IMR-90 (cell line): ENCODE results near the gene RNF182.

ENCODE experiments used
- BHLHE40 ChIP-seq: fragments of 150-350 bp; IDR thresholded peaks from 2 replicates; pipeline ENCODE4 v1.6.1; 2016; ENCODE audit warnings: mild to moderate bottlenecking, low read depth, low read length
- MAFK ChIP-seq: IDR thresholded peaks from 2 replicates; pipeline ENCODE4 v1.6.1; 2012; ENCODE audit warnings: low read depth, low read length, improper control_type of control experiment
- POLR2A ChIP-seq: IDR thresholded peaks from 2 replicates; pipeline ENCODE4 v1.6.1; 2012; ENCODE audit warnings: mild to moderate bottlenecking, low read depth, low read length
- RAD21 ChIP-seq: IDR thresholded peaks from 2 replicates; pipeline ENCODE4 v1.6.1; 2012; ENCODE audit warnings: low read length, improper control_type of control experiment
- RFX5 ChIP-seq: IDR thresholded peaks from 2 replicates; pipeline ENCODE4 v1.8.0; 2012; ENCODE audit warnings: low read depth, mild to moderate bottlenecking, low read length, moderate library complexity
- TF ChIP-seq, protein P1 (sequence below): fragments of 150-350 bp; IDR thresholded peaks from 2 replicates; pipeline ENCODE4 v1.6.1; 2017; ENCODE audit warnings: mild to moderate bottlenecking, antibody characterized with exemption, low read length, low read depth
- TF ChIP-seq, protein P2 (sequence below): conservative IDR thresholded peaks from 2 replicates; pipeline ENCODE4 v1.5.1; 2012; ENCODE audit warnings: mild to moderate bottlenecking, low read depth, low read length, improper control_type of control experiment

DNA sequence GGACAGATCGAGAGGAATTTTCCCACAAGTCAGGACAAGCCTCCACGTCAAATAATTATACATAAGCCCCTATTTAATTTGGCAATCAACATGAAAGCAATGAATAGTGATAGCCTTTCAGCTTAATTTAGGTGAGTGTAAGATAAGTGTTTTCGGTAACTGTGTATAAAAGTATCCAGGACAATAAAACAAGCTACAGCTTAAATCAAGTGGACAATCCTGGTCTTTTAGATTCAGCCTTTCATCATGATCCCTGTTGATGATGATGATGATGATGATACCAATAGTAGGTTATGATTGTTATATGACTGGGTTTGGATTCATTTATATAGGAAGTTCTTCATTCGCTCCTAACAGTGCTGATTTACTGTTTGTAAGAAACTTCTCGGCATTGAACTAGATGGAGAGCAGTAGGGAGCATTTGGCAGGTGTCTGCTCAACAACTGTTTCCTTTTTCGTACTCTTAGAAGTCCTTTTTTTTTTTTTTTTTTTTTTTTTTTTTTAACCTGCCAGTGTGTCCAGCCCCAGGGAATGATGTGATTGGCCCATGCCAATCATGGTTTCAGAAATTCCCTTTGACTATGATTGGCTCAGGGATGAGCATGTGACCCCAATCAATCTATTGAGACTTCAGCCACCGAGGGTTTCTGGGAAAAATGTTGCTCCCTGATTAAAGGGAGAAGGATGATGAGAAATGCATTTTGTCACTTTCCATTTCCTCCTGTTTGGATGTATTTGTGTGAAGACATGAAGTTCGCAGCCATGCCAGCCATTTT is 11.3 kb upstream of the RNF182 start:
- TF ChIP-seq RAD21 (no peak), RFX5 (no peak), POLR2A (no peak), MAFK (no peak), BHLHE40 (no peak)
- TF ChIP-seq, protein P1, sequence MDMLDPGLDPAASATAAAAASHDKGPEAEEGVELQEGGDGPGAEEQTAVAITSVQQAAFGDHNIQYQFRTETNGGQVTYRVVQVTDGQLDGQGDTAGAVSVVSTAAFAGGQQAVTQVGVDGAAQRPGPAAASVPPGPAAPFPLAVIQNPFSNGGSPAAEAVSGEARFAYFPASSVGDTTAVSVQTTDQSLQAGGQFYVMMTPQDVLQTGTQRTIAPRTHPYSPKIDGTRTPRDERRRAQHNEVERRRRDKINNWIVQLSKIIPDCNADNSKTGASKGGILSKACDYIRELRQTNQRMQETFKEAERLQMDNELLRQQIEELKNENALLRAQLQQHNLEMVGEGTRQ, result no peak
- TF ChIP-seq, protein P2, sequence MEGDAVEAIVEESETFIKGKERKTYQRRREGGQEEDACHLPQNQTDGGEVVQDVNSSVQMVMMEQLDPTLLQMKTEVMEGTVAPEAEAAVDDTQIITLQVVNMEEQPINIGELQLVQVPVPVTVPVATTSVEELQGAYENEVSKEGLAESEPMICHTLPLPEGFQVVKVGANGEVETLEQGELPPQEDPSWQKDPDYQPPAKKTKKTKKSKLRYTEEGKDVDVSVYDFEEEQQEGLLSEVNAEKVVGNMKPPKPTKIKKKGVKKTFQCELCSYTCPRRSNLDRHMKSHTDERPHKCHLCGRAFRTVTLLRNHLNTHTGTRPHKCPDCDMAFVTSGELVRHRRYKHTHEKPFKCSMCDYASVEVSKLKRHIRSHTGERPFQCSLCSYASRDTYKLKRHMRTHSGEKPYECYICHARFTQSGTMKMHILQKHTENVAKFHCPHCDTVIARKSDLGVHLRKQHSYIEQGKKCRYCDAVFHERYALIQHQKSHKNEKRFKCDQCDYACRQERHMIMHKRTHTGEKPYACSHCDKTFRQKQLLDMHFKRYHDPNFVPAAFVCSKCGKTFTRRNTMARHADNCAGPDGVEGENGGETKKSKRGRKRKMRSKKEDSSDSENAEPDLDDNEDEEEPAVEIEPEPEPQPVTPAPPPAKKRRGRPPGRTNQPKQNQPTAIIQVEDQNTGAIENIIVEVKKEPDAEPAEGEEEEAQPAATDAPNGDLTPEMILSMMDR, result no peak
